MM.1S (cell line): Measurements from ENCODE around the gene MILR1.
A peak's percentile ranks its signal among the peaks of the same experiment; 100 is the strongest.

Source experiments
- DNase-seq: peaks from one replicate; pipeline ENCODE4 v3.0.0-alpha.2; 2015
- H2AFZ ChIP-seq: fragments of 300-600 bp; sonication (generic); 2 replicates; pipeline ENCODE4 v1.6.0; 2016; ENCODE audit warnings: antibody characterized with exemption, low read length
- H3F3A ChIP-seq: fragments of 300-600 bp; sonication (generic); 2 replicates; pipeline ENCODE4 v1.6.1; 2016; ENCODE audit warnings: mild to moderate bottlenecking, antibody characterized with exemption, low read length, moderate library complexity, mixed read lengths; ENCODE audit not compliant: insufficient read depth
- H3K27ac ChIP-seq: fragments of 300-600 bp; sonication (generic); 2 replicates; pipeline ENCODE4 v1.5.1; 2016; ENCODE audit warnings: mild to moderate bottlenecking, low read length
- H3K27me3 ChIP-seq: fragments of 300-600 bp; sonication (generic); replicated peaks from 2 replicates; pipeline ENCODE4 v1.6.0; 2016; ENCODE audit warnings: low read length; ENCODE audit not compliant: insufficient read depth
- H3K36me3 ChIP-seq: fragments of 300-600 bp; sonication (generic); replicated peaks from 2 replicates; pipeline ENCODE4 v1.6.1; 2016; ENCODE audit warnings: mild to moderate bottlenecking, low read length, mixed read lengths; ENCODE audit not compliant: insufficient read depth
- H3K4me1 ChIP-seq: fragments of 300-600 bp; sonication (generic); 2 replicates; pipeline ENCODE4 v1.6.1; 2016; ENCODE audit warnings: low read length, mixed read lengths
- H3K4me2 ChIP-seq: fragments of 300-600 bp; sonication (generic); 2 replicates; pipeline ENCODE4 v1.6.0; 2016; ENCODE audit warnings: low read depth, low read length
- H3K4me3 ChIP-seq: fragments of 300-600 bp; sonication (generic); 2 replicates; pipeline ENCODE4 v1.5.1; 2016; ENCODE audit warnings: low read length, mixed read lengths
- H3K79me2 ChIP-seq: fragments of 300-600 bp; sonication (generic); 2 replicates; pipeline ENCODE4 v1.6.1; 2016; ENCODE audit warnings: mixed run types, low read length, mixed read lengths
- H3K9ac ChIP-seq: fragments of 300-600 bp; sonication (generic); 2 replicates; pipeline ENCODE4 v1.6.1; 2016; ENCODE audit warnings: low read length, mixed read lengths
- H3K9me2 ChIP-seq: fragments of 300-600 bp; sonication (generic); replicated peaks from 2 replicates; pipeline ENCODE4 v1.6.1; 2016; ENCODE audit warnings: mild to moderate bottlenecking, low read length, mixed read lengths; ENCODE audit not compliant: insufficient read depth
- H3K9me3 ChIP-seq: fragments of 300-600 bp; sonication (generic); replicated peaks from 2 replicates; pipeline ENCODE4 v1.6.1; 2016; ENCODE audit warnings: mild to moderate bottlenecking, low read length, mixed read lengths; ENCODE audit not compliant: insufficient read depth
- H4K20me1 ChIP-seq: fragments of 300-600 bp; sonication (generic); 2 replicates; pipeline ENCODE4 v1.6.1; 2016; ENCODE audit warnings: mild to moderate bottlenecking, low read length, moderate library complexity, mixed read lengths; ENCODE audit not compliant: insufficient read depth
- EZH2 ChIP-seq: fragments of 300-600 bp; sonication (generic); optimal IDR thresholded peaks from 2 replicates; pipeline ENCODE3; 2017; ENCODE audit warnings: low read depth, mild to moderate bottlenecking, antibody characterized with exemption, low read length, mixed read lengths
- EZH2phosphoT487 ChIP-seq: fragments of 300-600 bp; sonication (generic); IDR thresholded peaks from 2 replicates; pipeline ENCODE4 v1.6.1; 2018; ENCODE audit warnings: antibody characterized with exemption, low read length
- TF ChIP-seq, protein P1 (sequence below): fragments of 300-600 bp; sonication (generic); IDR thresholded peaks from 2 replicates; pipeline ENCODE4 v1.5.1; 2016; ENCODE audit warnings: antibody characterized with exemption, low read length, mixed read lengths

The MILR1 gene

GRCh38 chr17:64411999-64412771, 36.7 kb upstream of the MILR1 start:
- no peak overlapping the region for H3K4me3 ChIP-seq
- H3K9me2 ChIP-seq, result no peaks in the 10 kb centered on the region
- H3K36me3 ChIP-seq, result no peaks in the 10 kb centered on the region
- no peaks in the 10 kb centered on the region for H3K27me3 ChIP-seq
- no peaks in the 10 kb centered on the region for H4K20me1 ChIP-seq
- no peaks in the 10 kb centered on the region for H3F3A ChIP-seq
- no peak overlapping the region for H2AFZ ChIP-seq
- TF ChIP-seq EZH2phosphoT487 (no peak), EZH2 (no peak)
- TF ChIP-seq, protein P1, sequence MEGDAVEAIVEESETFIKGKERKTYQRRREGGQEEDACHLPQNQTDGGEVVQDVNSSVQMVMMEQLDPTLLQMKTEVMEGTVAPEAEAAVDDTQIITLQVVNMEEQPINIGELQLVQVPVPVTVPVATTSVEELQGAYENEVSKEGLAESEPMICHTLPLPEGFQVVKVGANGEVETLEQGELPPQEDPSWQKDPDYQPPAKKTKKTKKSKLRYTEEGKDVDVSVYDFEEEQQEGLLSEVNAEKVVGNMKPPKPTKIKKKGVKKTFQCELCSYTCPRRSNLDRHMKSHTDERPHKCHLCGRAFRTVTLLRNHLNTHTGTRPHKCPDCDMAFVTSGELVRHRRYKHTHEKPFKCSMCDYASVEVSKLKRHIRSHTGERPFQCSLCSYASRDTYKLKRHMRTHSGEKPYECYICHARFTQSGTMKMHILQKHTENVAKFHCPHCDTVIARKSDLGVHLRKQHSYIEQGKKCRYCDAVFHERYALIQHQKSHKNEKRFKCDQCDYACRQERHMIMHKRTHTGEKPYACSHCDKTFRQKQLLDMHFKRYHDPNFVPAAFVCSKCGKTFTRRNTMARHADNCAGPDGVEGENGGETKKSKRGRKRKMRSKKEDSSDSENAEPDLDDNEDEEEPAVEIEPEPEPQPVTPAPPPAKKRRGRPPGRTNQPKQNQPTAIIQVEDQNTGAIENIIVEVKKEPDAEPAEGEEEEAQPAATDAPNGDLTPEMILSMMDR, result no peak
- H3K9ac ChIP-seq, result no peak overlapping the region
- no peak for DNase-seq
- peaks cover 12% of the 10 kb centered on the region for H3K4me1 ChIP-seq
- no peaks in the 10 kb centered on the region for H3K9me3 ChIP-seq
- no peak overlapping the region for H3K27ac ChIP-seq
- no peaks in the 10 kb centered on the region for H3K79me2 ChIP-seq
- H3K4me2 ChIP-seq, result no peak overlapping the region

- no peaks in the 10 kb centered on the region for H3K27me3 ChIP-seq
- no peaks in the 10 kb centered on the region for H3K79me2 ChIP-seq
- H3K9me2 ChIP-seq, result no peaks in the 10 kb centered on the region
- no peaks in the 10 kb centered on the region for H3K36me3 ChIP-seq
- no peak for DNase-seq
- peak overlapping the region; percentile 50 for H3K4me2 ChIP-seq
- H2AFZ ChIP-seq, result peak overlapping the region; percentile 69; the same call in 1 of the 2 replicates
- TF ChIP-seq EZH2 (no peak), EZH2phosphoT487 (no peak)
- TF ChIP-seq, protein P1, result no peak
- H3K9ac ChIP-seq, result no peak overlapping the region; the same call in 1 of the 2 replicates
- no peaks in the 10 kb centered on the region for H4K20me1 ChIP-seq
- no peaks in the 10 kb centered on the region for H3F3A ChIP-seq
- H3K27ac ChIP-seq, result no peak overlapping the region
- no peaks in the 10 kb centered on the region for H3K9me3 ChIP-seq
- peaks cover 12% of the 10 kb centered on the region for H3K4me1 ChIP-seq
- H3K4me3 ChIP-seq, result peak overlapping the region; percentile 21; the same call in 1 of the 2 replicates
Measured at GRCh38 chr17:64412944-64413381, 36.0 kb upstream of the MILR1 start.

- H3K4me3 ChIP-seq, result peak overlapping the region; percentile 21; the same call in 1 of the 2 replicates
- TF ChIP-seq EZH2 (no peak), EZH2phosphoT487 (no peak)
- TF ChIP-seq, protein P1, result no peak
- peaks cover 12% of the 10 kb centered on the region for H3K4me1 ChIP-seq
- no peak overlapping the region for H3K27ac ChIP-seq
- H3K9ac ChIP-seq, result no peak overlapping the region; the same call in 1 of the 2 replicates
- peak overlapping the region; percentile 69 for H2AFZ ChIP-seq
- H4K20me1 ChIP-seq, result no peaks in the 10 kb centered on the region
- H3K79me2 ChIP-seq, result no peaks in the 10 kb centered on the region
- H3K36me3 ChIP-seq, result no peaks in the 10 kb centered on the region
- no peaks in the 10 kb centered on the region for H3K9me2 ChIP-seq
- peak overlapping the region; percentile 50 for H3K4me2 ChIP-seq
- DNase-seq, result peak; percentile 26
- no peaks in the 10 kb centered on the region for H3K27me3 ChIP-seq
- no peaks in the 10 kb centered on the region for H3K9me3 ChIP-seq
- no peaks in the 10 kb centered on the region for H3F3A ChIP-seq
Measured at GRCh38 chr17:64413513-64413912, 35.4 kb upstream of the MILR1 start.
